ENCODE measurements around the gene ATP6V1F.

- no peak for TF ChIP-seq EZH2 (IDR thresholded peaks at IDR 0.05; ENCODE audit: low read length)
- TF ChIP-seq CTCF (optimal IDR thresholded peaks at IDR 0.05 in 1 of 3, IDR thresholded peaks at IDR 0.05 in 1 of 3, conservative IDR thresholded peaks at IDR 0.05 in 1 of 3; ENCODE audit: extremely low read depth in 1 of 3, insufficient read depth in 2 of 3, low read length in 3 of 3) = no peak
These were observed 26.5 kb downstream of the ATP6V1F start for GRCh38 chr7:128889121-128889520.
